B cell (primary cell): ENCODE measurements around the gene L3MBTL4.

ENCODE experiments used
- CTCF ChIP-seq: fragments of 200-600 bp; IDR thresholded peaks from one replicate; pipeline ENCODE4 v1.8.0; 2022; ENCODE audit warnings: antibody characterized with exemption, mild to moderate bottlenecking
- EZH2 ChIP-seq: IDR thresholded peaks from 2 replicates; pipeline ENCODE4 v1.6.1; 2012; ENCODE audit warnings: borderline replicate concordance, low read depth, mild to moderate bottlenecking, moderate library complexity, low read length; ENCODE audit not compliant: insufficient read depth, poor library complexity, severe bottlenecking

GRCh38 chr18:6236258-6236657, 178.5 kb downstream of the L3MBTL4 start:
- TF ChIP-seq CTCF (no peak), EZH2 (no peak)
